Thyroid gland (tissue), 4 donors: ENCODE data around the gene KLHL18. TPM values are rescaled to one million over a fixed set of nuclear protein-coding genes. Genes with fewer than 3 reads are reported as not detected.

Experiments
- DNase-seq, 2 donors: peaks; one replicate each; pipeline ENCODE4 v3.0.0-alpha.2; 2019
- H3K27ac ChIP-seq, 3 donors: fragments of 200-600 bp; sonication (generic); 1 replicate in 2 of 3; 2 replicates in 1 of 3; pipeline ENCODE4 v1.5.1; 2016 to 2019; ENCODE audit warnings: mild to moderate bottlenecking in 1 of 3, moderate library complexity in 1 of 3
- H3K27me3 ChIP-seq: fragments of 200-600 bp; sonication (generic); one replicate; pipeline ENCODE4 v1.5.1; 2019
- H3K36me3 ChIP-seq, 2 donors: fragments of 200-600 bp; sonication (generic); one replicate each; pipeline ENCODE4 v1.5.1; 2016 to 2019
- H3K4me1 ChIP-seq, 2 donors: fragments of 200-600 bp; sonication (generic); one replicate each; pipeline ENCODE4 v1.5.1; 2017 to 2019
- H3K4me3 ChIP-seq, 3 donors: fragments of 200-600 bp; sonication (generic); replicated peaks in 1 of 3; 1 replicate in 2 of 3; 2 replicates in 1 of 3; pipeline ENCODE4 v1.5.1; 2016; ENCODE audit warnings: mild to moderate bottlenecking in 1 of 3
- H3K9me3 ChIP-seq: fragments of 200-600 bp; sonication (generic); one replicate; pipeline ENCODE4 v1.5.1; 2017
- POLR2A ChIP-seq, 2 donors: fragments of 450-650 bp; IDR thresholded peaks; one replicate each; pipeline ENCODE4 v1.6.1; 2017; ENCODE audit warnings: antibody characterized with exemption in 2 of 2, mild to moderate bottlenecking in 2 of 2, moderate library complexity in 1 of 2
- whole genome bisulfite sequencing, 2 donors: methylation state at CpG; one replicate each; pipeline ENCODE4 v1.1.5; 2017; 5-methylcytosine and 5-hydroxymethylcytosine counted together
- intact Hi-C: fragments of 100-400 bp; cut with DNase I; formaldehyde crosslinking; loops from one replicate; pipeline ENCODE4 v1.15.1; 2023
- total RNA-seq, 4 donors: library from RNA; depleted of rRNA; stranded (reverse); fragments of >200 nt; gene quantifications; one replicate each; pipeline ENCODE4 v1.2.3, GENCODE V29; 2016
- TF ChIP-seq, protein P1 (sequence below), 6 experiments: fragments of 200-600 bp in 3 of 6; fragments of 450-650 bp in 3 of 6; sonication (generic) in 3 of 6; IDR thresholded peaks; one replicate each; pipeline ENCODE4 v1.5.1; 2016 to 2019; ENCODE audit warnings: antibody characterized with exemption in 6 of 6, mild to moderate bottlenecking in 2 of 6, inconsistent platforms in 1 of 6, moderate library complexity in 1 of 6

Gene KLHL18
- 10 to 100 TPM; 25.2 to 38.7 (median 30.6) TPM for total RNA-seq

DNA sequence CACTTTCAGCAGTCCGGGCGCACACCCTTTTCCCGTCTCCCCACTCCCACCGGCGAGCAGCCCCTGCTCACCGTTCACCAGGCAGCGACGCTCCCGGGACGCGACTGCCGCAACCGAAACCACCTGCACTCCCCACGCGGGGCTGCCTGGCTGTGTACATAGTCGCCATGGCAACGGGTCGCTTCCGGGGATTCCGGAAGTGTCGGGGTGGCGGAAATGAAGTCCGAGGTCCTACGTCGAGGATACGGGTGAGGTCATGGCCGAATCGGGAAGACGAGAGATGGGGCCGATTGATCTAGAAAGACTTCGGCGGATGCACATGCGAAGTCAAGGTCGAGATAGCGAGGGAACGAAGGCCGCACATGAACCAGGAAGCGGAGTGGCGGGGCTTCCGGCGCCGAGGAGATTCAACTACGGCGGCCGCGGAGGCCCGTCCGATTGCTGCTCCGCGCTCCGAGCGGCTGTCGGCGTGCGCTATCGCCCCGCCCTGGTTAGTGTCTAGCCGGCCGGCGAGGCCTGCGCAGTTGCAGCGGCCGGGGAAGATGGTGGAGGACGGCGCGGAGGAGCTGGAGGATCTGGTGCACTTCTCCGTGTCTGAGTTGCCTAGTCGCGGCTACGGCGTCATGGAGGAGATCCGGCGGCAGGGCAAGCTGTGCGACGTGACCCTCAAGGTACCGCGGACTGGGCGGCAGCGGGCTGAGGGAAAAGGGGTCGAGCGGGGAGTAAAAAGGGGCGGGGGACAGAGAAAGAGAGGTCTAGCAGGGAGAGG is at the start of gene KLHL18, which contains the start of gene KIF9:
KLHL18 (plus strand) TSS at position 521 of the 769 bp plus-strand sequence; CDS start at position 543, 22 bp downstream.
KIF9 (minus strand) TSS at position 376 of the 769 bp plus-strand sequence. CDS start 5,425 bp downstream, outside the sequence.
- peak within 1 kb of the TSS; percentile 44 to 88 (median 67) for H3K4me3 ChIP-seq
- peak in 1 of 2 donors; percentile 67 for TF ChIP-seq POLR2A (IDR thresholded peaks at IDR 0.05)
- TF ChIP-seq, protein P1, sequence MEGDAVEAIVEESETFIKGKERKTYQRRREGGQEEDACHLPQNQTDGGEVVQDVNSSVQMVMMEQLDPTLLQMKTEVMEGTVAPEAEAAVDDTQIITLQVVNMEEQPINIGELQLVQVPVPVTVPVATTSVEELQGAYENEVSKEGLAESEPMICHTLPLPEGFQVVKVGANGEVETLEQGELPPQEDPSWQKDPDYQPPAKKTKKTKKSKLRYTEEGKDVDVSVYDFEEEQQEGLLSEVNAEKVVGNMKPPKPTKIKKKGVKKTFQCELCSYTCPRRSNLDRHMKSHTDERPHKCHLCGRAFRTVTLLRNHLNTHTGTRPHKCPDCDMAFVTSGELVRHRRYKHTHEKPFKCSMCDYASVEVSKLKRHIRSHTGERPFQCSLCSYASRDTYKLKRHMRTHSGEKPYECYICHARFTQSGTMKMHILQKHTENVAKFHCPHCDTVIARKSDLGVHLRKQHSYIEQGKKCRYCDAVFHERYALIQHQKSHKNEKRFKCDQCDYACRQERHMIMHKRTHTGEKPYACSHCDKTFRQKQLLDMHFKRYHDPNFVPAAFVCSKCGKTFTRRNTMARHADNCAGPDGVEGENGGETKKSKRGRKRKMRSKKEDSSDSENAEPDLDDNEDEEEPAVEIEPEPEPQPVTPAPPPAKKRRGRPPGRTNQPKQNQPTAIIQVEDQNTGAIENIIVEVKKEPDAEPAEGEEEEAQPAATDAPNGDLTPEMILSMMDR (IDR thresholded peaks at IDR 0.05) = peak in 1 of 6 experiments; percentile 15
- WGBS, 2 donors = 0 to 1% methylated on average over 74 to 79 of the region's 82 CpGs
- no peaks in the 10 kb centered on the region for H3K9me3 ChIP-seq
- peak within 1 kb of the TSS; percentile 86 to 96 (median 89) for H3K27ac ChIP-seq
- peak; percentile 95 to 96 for DNase-seq
- no peaks in the 10 kb centered on the region for H3K27me3 ChIP-seq
- intact Hi-C loops = no loop called here
- peaks cover 27 to 33% of the 10 kb centered on the region in 2 donors for H3K4me1 ChIP-seq
- no peaks in the 10 kb centered on the region for H3K36me3 ChIP-seq

DNA sequence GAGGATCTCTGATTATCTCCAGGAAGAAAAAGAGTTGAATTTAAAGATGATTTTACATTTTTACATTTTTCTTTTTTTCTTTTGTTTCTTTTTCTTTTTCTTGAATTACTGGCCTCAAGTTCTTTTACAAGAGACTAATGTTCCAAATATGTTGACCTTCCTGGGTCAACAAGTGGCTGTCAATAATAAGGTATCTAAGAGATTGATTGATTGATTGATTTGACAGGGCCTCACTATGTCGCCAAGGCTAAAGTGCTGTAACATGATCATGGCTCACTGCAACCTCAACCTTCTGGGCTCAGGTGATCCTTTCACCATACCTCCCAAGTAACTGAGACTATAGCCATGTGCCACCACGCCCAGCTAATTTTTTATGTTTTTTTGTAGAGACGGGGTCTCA is 44.7 kb upstream of the KLHL18 start:
- no peak overlapping the region for H3K27ac ChIP-seq
- H3K9me3 ChIP-seq = no peaks in the 10 kb centered on the region
- TF ChIP-seq, protein P1 (IDR thresholded peaks at IDR 0.05) = no peak
- TF ChIP-seq POLR2A (IDR thresholded peaks at IDR 0.05) = no peak
- no peak overlapping the region for H3K4me3 ChIP-seq
- peaks cover 0 to 6% of the 10 kb centered on the region in 2 donors for H3K4me1 ChIP-seq
- intact Hi-C loops = no loop called here
- no peaks in the 10 kb centered on the region for H3K27me3 ChIP-seq
- no peak for DNase-seq
- WGBS, 2 donors = 92 to 98% methylated on average over 3 of the region's 3 CpGs
- no peaks in the 10 kb centered on the region for H3K36me3 ChIP-seq

DNA sequence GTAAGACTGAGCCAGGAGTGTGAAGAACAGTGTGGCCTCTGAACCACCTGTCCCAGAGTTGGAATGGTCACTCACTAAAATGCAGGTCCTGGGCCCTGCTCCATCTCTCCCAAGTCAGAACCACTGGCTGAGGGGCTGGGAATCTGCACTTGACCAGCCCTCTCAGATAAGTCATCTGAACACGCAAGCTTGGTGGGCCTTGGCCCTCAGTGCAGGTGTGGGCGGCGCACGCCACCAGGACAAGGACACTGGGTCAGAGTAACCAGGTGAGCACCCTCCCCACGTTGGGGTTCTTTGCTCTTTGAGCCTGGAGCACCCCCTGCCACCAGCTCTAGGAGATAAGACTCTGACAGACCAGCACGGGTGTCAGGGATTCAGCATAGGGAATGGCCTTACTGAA is 42.8 kb upstream of the KLHL18 start:
- H3K36me3 ChIP-seq = no peaks in the 10 kb centered on the region
- DNase-seq = no peak
- no peaks in the 10 kb centered on the region for H3K27me3 ChIP-seq
- no peaks in the 10 kb centered on the region for H3K4me1 ChIP-seq
- no peak overlapping the region for H3K4me3 ChIP-seq
- 86% methylated on average over 6 of the region's 6 CpGs; no CpG with 5 or more reads in 1 of the 2 donors for WGBS, 2 donors
- no peak for TF ChIP-seq POLR2A (IDR thresholded peaks at IDR 0.05)
- TF ChIP-seq, protein P1 (IDR thresholded peaks at IDR 0.05) = no peak
- no peaks in the 10 kb centered on the region for H3K9me3 ChIP-seq
- intact Hi-C loops = no loop called here
- H3K27ac ChIP-seq = no peak overlapping the region

DNA sequence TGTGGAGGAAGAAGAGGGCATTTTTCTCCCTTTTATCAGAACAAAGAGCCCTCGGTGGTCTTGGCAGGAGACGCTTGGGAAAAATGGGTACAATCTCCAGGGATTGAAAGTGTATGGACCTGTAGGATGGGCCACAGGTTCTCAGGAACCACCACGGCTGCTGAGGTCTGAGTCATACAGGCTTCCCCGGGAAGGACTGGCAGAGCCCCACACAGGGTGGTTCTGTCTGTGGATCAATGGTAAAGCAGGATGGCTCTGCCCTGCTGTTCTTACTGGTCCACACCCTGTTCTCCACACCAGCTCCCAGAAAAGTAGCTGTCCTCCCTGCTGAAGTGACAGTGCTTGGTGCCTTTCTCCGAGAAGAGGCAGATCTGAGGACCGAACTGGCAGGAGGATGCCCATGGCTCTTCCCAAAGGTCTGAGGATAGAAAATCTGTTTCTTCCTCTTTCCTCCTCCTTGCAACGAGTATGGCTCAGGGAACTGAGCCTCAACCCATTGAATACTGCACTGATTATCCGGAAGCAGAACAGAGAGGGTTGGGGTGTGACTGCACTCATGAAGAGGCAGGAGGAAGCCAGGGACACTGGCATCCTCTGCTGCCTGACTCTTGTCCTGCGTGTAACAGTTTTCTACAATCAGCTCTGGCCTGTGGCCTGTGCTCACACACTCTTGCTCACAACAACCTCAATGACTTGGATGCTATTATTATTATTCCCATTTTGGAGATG is 39.2 kb upstream of the KLHL18 start:
- no peak overlapping the region for H3K4me3 ChIP-seq
- H3K4me1 ChIP-seq = no peaks in the 10 kb centered on the region
- intact Hi-C loops = no loop called here
- H3K36me3 ChIP-seq = no peaks in the 10 kb centered on the region
- WGBS, 2 donors = 90 to 93% methylated on average over 9 of the region's 9 CpGs
- H3K9me3 ChIP-seq = no peaks in the 10 kb centered on the region
- H3K27ac ChIP-seq = no peak overlapping the region
- DNase-seq = no peak
- TF ChIP-seq POLR2A (IDR thresholded peaks at IDR 0.05) = no peak
- TF ChIP-seq, protein P1 (IDR thresholded peaks at IDR 0.05) = no peak
- no peaks in the 10 kb centered on the region for H3K27me3 ChIP-seq
